K562 (cell line): Measurements from ENCODE around the gene DNALI1. TPM values are rescaled to one million over a fixed set of nuclear protein-coding genes. Genes with fewer than 3 reads are reported as not detected.

Source experiments
- ATAC-seq: fragments of 200-7000 bp; cut with Tn5 transposase; 3 replicates; pipeline ENCODE4 v1.9.1; 2020; ENCODE audit warnings: moderate library complexity
- BruUV-seq: library from RNA; stranded (reverse); fragments of 400-500 nt; replicated peaks from 2 replicates; lab custom pipeline; 2021; lab: Mats Ljungman, UMichigan
- CTCF ChIA-PET: fragments of 300-600 bp; formaldehyde crosslinking; extraction: SDS; loops from one replicate; lab custom pipeline; 2021; ENCODE audit warnings: low intra/inter-chr PET ratio; lab: Yijun Ruan, JAX
- POLR2A ChIA-PET: fragments of 300-600, 350-650 bp; sonication (Branson Sonifier 250); formaldehyde crosslinking; extraction: SDS; loops from one replicate; lab custom pipeline; 2021; ENCODE audit warnings: antibody characterized with exemption, inconsistent platforms; lab: Yijun Ruan, JAX
- DNase-seq, 4 experiments: peaks; one replicate each; pipeline versions ENCODE4 v3.0.0 to v3.0.0-alpha.2; 2011 to 2018; ENCODE audit warnings: low spot score in 3 of 4, mixed read lengths in 3 of 4; ENCODE audit errors: extremely low read depth in 1 of 4
- FAIRE-seq: peaks from 2 replicates; lab custom pipeline; 2011; peaks lifted over from hg19 to GRCh38; lab: Jason Lieb, UNC
- H2AFZ ChIP-seq: 2 replicates; pipeline ENCODE4 v1.6.0; 2011; ENCODE audit warnings: low read depth, low read length, control low read depth, inconsistent platforms
- H3K27ac ChIP-seq: fragments of 200-600 bp; 3 replicates; pipeline ENCODE4 v1.8.0; 2011; ENCODE audit warnings: low read depth, mild to moderate bottlenecking, control low read depth, inconsistent platforms, low read length, moderate library complexity, mixed read lengths; ENCODE audit errors: extremely low read depth
- H3K27me3 ChIP-seq, 2 experiments: fragments of 300-600 bp in 1 of 2; 2 replicates in 1 of 2; 3 replicates in 1 of 2; pipeline versions ENCODE4 v1.6.0 to v1.8.0; 2011; ENCODE audit warnings: inconsistent platforms in 2 of 2, low read length in 2 of 2, mild to moderate bottlenecking in 1 of 2, mixed read lengths in 1 of 2, moderate library complexity in 1 of 2; ENCODE audit not compliant: control insufficient read depth in 2 of 2, insufficient read depth in 2 of 2
- H3K36me3 ChIP-seq: fragments of 300-600 bp; 3 replicates; pipeline ENCODE4 v1.8.0; 2011; ENCODE audit warnings: mild to moderate bottlenecking, low read length, inconsistent platforms; ENCODE audit not compliant: control insufficient read depth, insufficient read depth
- H3K4me1 ChIP-seq, 2 experiments: fragments of 200-600 bp in 1 of 2; replicated peaks in 1 of 2; 2 replicates in 1 of 2; 3 replicates in 1 of 2; pipeline versions ENCODE4 v1.5.1 to v1.8.0; 2011; ENCODE audit warnings: inconsistent platforms in 2 of 2, low read length in 2 of 2, mild to moderate bottlenecking in 1 of 2, mixed read lengths in 1 of 2, moderate library complexity in 1 of 2; ENCODE audit not compliant: control insufficient read depth in 2 of 2, insufficient read depth in 2 of 2
- H3K4me2 ChIP-seq: 2 replicates; pipeline ENCODE4 v1.6.1; 2011; ENCODE audit warnings: low read length, control low read depth, inconsistent platforms, mixed read lengths; ENCODE audit not compliant: insufficient read depth
- H3K4me3 ChIP-seq: fragments of 200-600 bp; sonication (generic), shearing (Covaris generic); 2 replicates; pipeline ENCODE4 v1.5.1; 2016; ENCODE audit warnings: control low read depth, inconsistent platforms
- H3K79me2 ChIP-seq: fragments of 200-600 bp; 3 replicates; pipeline ENCODE4 v1.8.0; 2011; ENCODE audit warnings: low read length, inconsistent platforms; ENCODE audit not compliant: control insufficient read depth, insufficient read depth
- H3K9ac ChIP-seq, 2 experiments: 2 replicates each; pipeline versions ENCODE4 v1.6.0 to v1.6.1; 2011; ENCODE audit warnings: low read depth in 2 of 2, low read length in 2 of 2, control low read depth in 1 of 2, inconsistent platforms in 1 of 2, mild to moderate bottlenecking in 1 of 2, mixed read lengths in 1 of 2; ENCODE audit not compliant: insufficient read depth in 1 of 2
- H3K9me1 ChIP-seq: one replicate; pipeline ENCODE4 v1.6.0; 2011; ENCODE audit warnings: inconsistent platforms, mild to moderate bottlenecking, low read length, moderate library complexity; ENCODE audit not compliant: control insufficient read depth, insufficient read depth
- H3K9me3 ChIP-seq: replicated peaks from 2 replicates; pipeline ENCODE4 v1.5.1; 2011; ENCODE audit warnings: low read depth, low read length, inconsistent platforms; ENCODE audit not compliant: control insufficient read depth, insufficient read depth
- H4K20me1 ChIP-seq: replicated peaks from 2 replicates; pipeline ENCODE4 v1.6.1; 2011; ENCODE audit warnings: low read length, inconsistent platforms, mixed read lengths; ENCODE audit not compliant: control insufficient read depth, insufficient read depth
- ZNF41 ChIP-seq: fragments of 250-450 bp; sonication (Bioruptor Pico); conservative IDR thresholded peaks from 2 replicates; pipeline ENCODE4 v1.4.0; 2020; ENCODE audit warnings: mild to moderate bottlenecking
- WGBS: fragments of 100-300 bp; shearing (Covaris generic); methylation state at CpG from one replicate; pipeline ENCODE4 v1.1.6; 2016; ENCODE audit warnings: low coverage, mixed read lengths; ENCODE audit not compliant: insufficient coverage; ENCODE audit errors: missing lambda C conversion rate; 5-methylcytosine and 5-hydroxymethylcytosine counted together
- in situ Hi-C: fragments of 300-500 bp; cut with MboI; formaldehyde crosslinking; loops from 4 replicates; pipeline ENCODE4 v1.15.0; 2018; ENCODE audit warnings: inconsistent platforms, mixed read lengths
- intact Hi-C: fragments of 100-400 bp; cut with micrococcal nuclease; formaldehyde crosslinking; loops from 2 replicates; pipeline ENCODE4 v1.14.2; 2022
- polyA plus RNA-seq, 8 experiments: library from polyadenylated mRNA; depleted of rRNA in 4 of 8; stranded (reverse) in 5 of 8; unstranded in 3 of 8; fragments of >200 nt; fragmentation: Nextera tagmentation in 2 of 8; fragmentation: Illumina TruSeq in 1 of 8; extraction: Ambion mirVana in 2 of 8; extraction: Trizol in 1 of 8; gene quantifications; 2 replicates each; pipeline versions ENCODE4 v1.2.1 to v1.2.3, GENCODE V29; 2011 to 2014; ENCODE audit warnings: inconsistent platforms in 1 of 8, missing spikeins in 1 of 8
- small RNA-seq: library from RNA; depleted of rRNA; stranded (forward); fragments of <200 nt; gene quantifications from one replicate; pipeline ENCODE3, GENCODE V24; 2014
- total RNA-seq, 7 experiments: library from RNA; depleted of rRNA in 6 of 7; stranded (reverse); fragments of >200 nt in 6 of 7; fragmentation: Illumina TruSeq in 2 of 7; extraction: Trizol in 2 of 7; gene quantifications; 2 replicates each; pipeline versions ENCODE4 v1.2.1 to v1.2.3, GENCODE V29; 2011 to 2021; ENCODE audit warnings: low replicate concordance in 1 of 7
- TF ChIP-seq, protein P1 (sequence below): sonication (generic); formaldehyde crosslinking; IDR thresholded peaks from 2 replicates; pipeline ENCODE4 v1.8.0; 2023; ENCODE audit warnings: missing genetic modification reagents, mild to moderate bottlenecking, borderline replicate concordance
- TF ChIP-seq, protein P2 (sequence below): fragments of 250-450 bp; sonication (Bioruptor Pico); IDR thresholded peaks from 2 replicates; pipeline ENCODE4 v1.5.0; 2022; ENCODE audit warnings: mild to moderate bottlenecking

DNALI1 gene
- total and polyA plus RNA-seq, 9 of the 15 experiments (the other 6 are each of a cell fraction or from before 2014, with no cell fraction given): 0.87 to 5.6 (median 1.2) TPM

DNA sequence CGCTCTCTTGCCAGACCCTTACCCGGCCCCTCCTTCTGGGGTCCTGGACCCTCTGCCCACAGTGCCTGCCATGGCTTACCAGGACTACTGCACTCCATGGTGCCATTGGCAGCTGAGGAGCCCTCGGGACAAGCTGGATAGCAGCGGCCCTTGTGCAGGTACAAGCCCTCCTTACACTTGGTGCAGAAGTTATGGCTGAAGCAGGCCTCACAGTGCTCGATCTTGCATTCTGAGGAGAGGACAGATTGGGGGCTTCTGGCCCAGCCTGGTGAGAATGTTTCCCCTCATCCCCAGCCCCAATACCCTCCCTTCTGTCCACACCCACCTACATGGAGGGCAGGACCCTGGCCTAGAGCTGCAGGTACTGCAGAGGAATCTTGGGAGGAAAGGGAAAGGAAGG lies 57.4 kb downstream of the DNALI1 start (continued):
- TF ChIP-seq, protein P1, sequence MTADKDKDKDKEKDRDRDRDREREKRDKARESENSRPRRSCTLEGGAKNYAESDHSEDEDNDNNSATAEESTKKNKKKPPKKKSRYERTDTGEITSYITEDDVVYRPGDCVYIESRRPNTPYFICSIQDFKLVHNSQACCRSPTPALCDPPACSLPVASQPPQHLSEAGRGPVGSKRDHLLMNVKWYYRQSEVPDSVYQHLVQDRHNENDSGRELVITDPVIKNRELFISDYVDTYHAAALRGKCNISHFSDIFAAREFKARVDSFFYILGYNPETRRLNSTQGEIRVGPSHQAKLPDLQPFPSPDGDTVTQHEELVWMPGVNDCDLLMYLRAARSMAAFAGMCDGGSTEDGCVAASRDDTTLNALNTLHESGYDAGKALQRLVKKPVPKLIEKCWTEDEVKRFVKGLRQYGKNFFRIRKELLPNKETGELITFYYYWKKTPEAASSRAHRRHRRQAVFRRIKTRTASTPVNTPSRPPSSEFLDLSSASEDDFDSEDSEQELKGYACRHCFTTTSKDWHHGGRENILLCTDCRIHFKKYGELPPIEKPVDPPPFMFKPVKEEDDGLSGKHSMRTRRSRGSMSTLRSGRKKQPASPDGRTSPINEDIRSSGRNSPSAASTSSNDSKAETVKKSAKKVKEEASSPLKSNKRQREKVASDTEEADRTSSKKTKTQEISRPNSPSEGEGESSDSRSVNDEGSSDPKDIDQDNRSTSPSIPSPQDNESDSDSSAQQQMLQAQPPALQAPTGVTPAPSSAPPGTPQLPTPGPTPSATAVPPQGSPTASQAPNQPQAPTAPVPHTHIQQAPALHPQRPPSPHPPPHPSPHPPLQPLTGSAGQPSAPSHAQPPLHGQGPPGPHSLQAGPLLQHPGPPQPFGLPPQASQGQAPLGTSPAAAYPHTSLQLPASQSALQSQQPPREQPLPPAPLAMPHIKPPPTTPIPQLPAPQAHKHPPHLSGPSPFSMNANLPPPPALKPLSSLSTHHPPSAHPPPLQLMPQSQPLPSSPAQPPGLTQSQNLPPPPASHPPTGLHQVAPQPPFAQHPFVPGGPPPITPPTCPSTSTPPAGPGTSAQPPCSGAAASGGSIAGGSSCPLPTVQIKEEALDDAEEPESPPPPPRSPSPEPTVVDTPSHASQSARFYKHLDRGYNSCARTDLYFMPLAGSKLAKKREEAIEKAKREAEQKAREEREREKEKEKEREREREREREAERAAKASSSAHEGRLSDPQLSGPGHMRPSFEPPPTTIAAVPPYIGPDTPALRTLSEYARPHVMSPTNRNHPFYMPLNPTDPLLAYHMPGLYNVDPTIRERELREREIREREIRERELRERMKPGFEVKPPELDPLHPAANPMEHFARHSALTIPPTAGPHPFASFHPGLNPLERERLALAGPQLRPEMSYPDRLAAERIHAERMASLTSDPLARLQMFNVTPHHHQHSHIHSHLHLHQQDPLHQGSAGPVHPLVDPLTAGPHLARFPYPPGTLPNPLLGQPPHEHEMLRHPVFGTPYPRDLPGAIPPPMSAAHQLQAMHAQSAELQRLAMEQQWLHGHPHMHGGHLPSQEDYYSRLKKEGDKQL (CRISPR knock-in tag): no peak

DNA sequence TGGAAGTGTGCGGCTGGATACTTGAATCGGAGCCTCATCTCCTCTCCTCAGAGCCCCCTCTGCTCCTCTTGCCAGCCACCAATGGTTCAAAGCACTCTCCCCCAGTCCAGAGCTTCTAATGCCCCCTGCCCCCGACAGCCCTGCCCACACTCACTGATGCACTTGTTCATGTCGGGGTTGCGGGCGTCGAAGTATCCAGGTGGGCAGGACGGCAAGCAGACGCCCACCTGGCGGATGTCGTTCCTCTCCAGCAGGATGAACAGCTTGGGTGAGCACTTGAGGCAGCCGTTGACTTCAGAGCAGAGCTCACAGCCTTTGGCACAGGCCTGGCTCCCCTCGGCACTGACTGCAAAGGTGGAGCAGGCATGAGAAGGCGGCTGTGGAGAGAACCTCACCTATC lies 59.6 kb downstream of the DNALI1 start:
- POLR2A ChIA-PET: interaction anchor here (0.6 to 0.7 kb wide), 2 partner anchors 13 to 14 kb away, joined by 3 read pairs; no protein-coding TSS in a partner anchor
- Histone ChIP-seq H3K79me2 (no peaks in the 10 kb centered on the region), H3K9ac (0 out of 4 replicates have a peak overlapping the region, but pooled peaks of 1 of the 2 experiments have one; percentile 17), H4K20me1 (peaks cover 5% of the 10 kb centered on the region), H3K27me3 (peaks cover 74 to 76% of the 10 kb centered on the region in 2 experiments), H3K27ac (no peak overlapping the region), H3K9me1 (no peaks in the 10 kb centered on the region), H3K4me1 (no peaks in the 10 kb centered on the region), H2AFZ (no peak overlapping the region), H3K4me2 (no peak overlapping the region), H3K4me3 (no peak overlapping the region), H3K9me3 (no peaks in the 10 kb centered on the region), H3K36me3 (no peaks in the 10 kb centered on the region)
- DNase-seq (no peak), FAIRE-seq (no peak), ATAC-seq (no peak)
- no TSS peak for BruUV-seq
- CTCF ChIA-PET: no interaction called here
- in situ Hi-C loops (no loop called here), intact Hi-C loops (no loop called here)
- TF ChIP-seq, protein P2, sequence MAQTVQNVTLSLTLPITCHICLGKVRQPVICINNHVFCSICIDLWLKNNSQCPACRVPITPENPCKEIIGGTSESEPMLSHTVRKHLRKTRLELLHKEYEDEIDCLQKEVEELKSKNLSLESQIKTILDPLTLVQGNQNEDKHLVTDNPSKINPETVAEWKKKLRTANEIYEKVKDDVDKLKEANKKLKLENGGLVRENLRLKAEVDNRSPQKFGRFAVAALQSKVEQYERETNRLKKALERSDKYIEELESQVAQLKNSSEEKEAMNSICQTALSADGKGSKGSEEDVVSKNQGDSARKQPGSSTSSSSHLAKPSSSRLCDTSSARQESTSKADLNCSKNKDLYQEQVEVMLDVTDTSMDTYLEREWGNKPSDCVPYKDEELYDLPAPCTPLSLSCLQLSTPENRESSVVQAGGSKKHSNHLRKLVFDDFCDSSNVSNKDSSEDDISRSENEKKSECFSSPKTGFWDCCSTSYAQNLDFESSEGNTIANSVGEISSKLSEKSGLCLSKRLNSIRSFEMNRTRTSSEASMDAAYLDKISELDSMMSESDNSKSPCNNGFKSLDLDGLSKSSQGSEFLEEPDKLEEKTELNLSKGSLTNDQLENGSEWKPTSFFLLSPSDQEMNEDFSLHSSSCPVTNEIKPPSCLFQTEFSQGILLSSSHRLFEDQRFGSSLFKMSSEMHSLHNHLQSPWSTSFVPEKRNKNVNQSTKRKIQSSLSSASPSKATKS (CRISPR knock-in tag): no peak
- no peak for TF ChIP-seq ZNF41
- WGBS: 1% methylated on average over 14 of the region's 14 CpGs

Small RNA genes lying within 50 kb of the gene (small RNA-seq; reads per million reads assigned to genes)
- gene AL034379.1: not detected

Other genes with a start within 250 kb of the DNALI1 start
Only the 7 nearest of the 8 such genes appear.
- gene ZC3H12A, start 82.4 kb upstream of the DNALI1 start, total RNA-seq (2014; rRNA removed): 9.3 and 9.4 TPM in 2 replicates
- gene ZC3H12A, start 82.4 kb upstream of the DNALI1 start, total RNA-seq (2014; rRNA removed; fragmentation: Illumina TruSeq; extraction: Trizol): 1.2 and 1.7 TPM in 2 replicates
- 6.7 and 7.1 TPM in 2 replicates for gene ZC3H12A, start 82.4 kb upstream of the DNALI1 start, total RNA-seq (2015; rRNA removed; fragmentation: Illumina TruSeq; extraction: Trizol)
- 9.4 and 11.4 TPM in 2 replicates for gene ZC3H12A, start 82.4 kb upstream of the DNALI1 start, total RNA-seq (2021)
- gene ZC3H12A, start 82.4 kb upstream of the DNALI1 start, polyA plus RNA-seq (2011; rRNA removed): 7.0 and 8.6 TPM in 2 replicates
- gene ZC3H12A, start 82.4 kb upstream of the DNALI1 start, polyA plus RNA-seq (2014; fragmentation: Illumina TruSeq; extraction: Trizol): 4.9 and 6.5 TPM in 2 replicates
- under 1 TPM; 0.14 to 0.22 TPM for gene ZC3H12A, start 82.4 kb upstream of the DNALI1 start, polyA plus RNA-seq (2014; fragmentation: Nextera tagmentation; extraction: Ambion mirVana)
- gene ZC3H12A, start 82.4 kb upstream of the DNALI1 start, polyA plus RNA-seq (2014; rRNA removed): 9.1 and 11.1 TPM in 2 replicates
- 111 and 137 TPM in 2 replicates for gene MEAF6, start 42.2 kb upstream of the DNALI1 start, total RNA-seq (2014; rRNA removed)
- gene MEAF6, start 42.2 kb upstream of the DNALI1 start, total RNA-seq (2014; rRNA removed; fragmentation: Illumina TruSeq; extraction: Trizol): 95.0 and 113 TPM in 2 replicates
- gene MEAF6, start 42.2 kb upstream of the DNALI1 start, total RNA-seq (2015; rRNA removed; fragmentation: Illumina TruSeq; extraction: Trizol): 89.2 and 92.3 TPM in 2 replicates
- 86.4 and 93.8 TPM in 2 replicates for gene MEAF6, start 42.2 kb upstream of the DNALI1 start, total RNA-seq (2021)
- gene MEAF6, start 42.2 kb upstream of the DNALI1 start, polyA plus RNA-seq (2011; rRNA removed): 70.0 and 77.3 TPM in 2 replicates
- 118 and 151 TPM in 2 replicates for gene MEAF6, start 42.2 kb upstream of the DNALI1 start, polyA plus RNA-seq (2014; fragmentation: Illumina TruSeq; extraction: Trizol)
- gene MEAF6, start 42.2 kb upstream of the DNALI1 start, polyA plus RNA-seq (2014; fragmentation: Nextera tagmentation; extraction: Ambion mirVana): 10 to 100 TPM; 55.0 to 66.3 TPM
- gene MEAF6, start 42.2 kb upstream of the DNALI1 start, polyA plus RNA-seq (2014; rRNA removed): 109 and 110 TPM in 2 replicates
- 25.7 and 25.9 TPM in 2 replicates for gene SNIP1, start 2.6 kb upstream of the DNALI1 start, total RNA-seq (2014; rRNA removed)
- 12.9 and 15.2 TPM in 2 replicates for gene SNIP1, start 2.6 kb upstream of the DNALI1 start, total RNA-seq (2014; rRNA removed; fragmentation: Illumina TruSeq; extraction: Trizol)
- 15.3 and 16.6 TPM in 2 replicates for gene SNIP1, start 2.6 kb upstream of the DNALI1 start, total RNA-seq (2015; rRNA removed; fragmentation: Illumina TruSeq; extraction: Trizol)
- gene SNIP1, start 2.6 kb upstream of the DNALI1 start, total RNA-seq (2021): 23.7 and 25.8 TPM in 2 replicates
- gene SNIP1, start 2.6 kb upstream of the DNALI1 start, polyA plus RNA-seq (2011; rRNA removed): 12.0 and 13.7 TPM in 2 replicates
- gene SNIP1, start 2.6 kb upstream of the DNALI1 start, polyA plus RNA-seq (2014; fragmentation: Illumina TruSeq; extraction: Trizol): 11.9 and 14.6 TPM in 2 replicates
- 1 to 10 TPM; 2.9 TPM for gene SNIP1, start 2.6 kb upstream of the DNALI1 start, polyA plus RNA-seq (2014; fragmentation: Nextera tagmentation; extraction: Ambion mirVana)
- 11.5 and 15.4 TPM in 2 replicates for gene SNIP1, start 2.6 kb upstream of the DNALI1 start, polyA plus RNA-seq (2014; rRNA removed)
- gene GNL2, start 39.0 kb downstream of the DNALI1 start, total RNA-seq (2014; rRNA removed): 245 and 263 TPM in 2 replicates
- gene GNL2, start 39.0 kb downstream of the DNALI1 start, total RNA-seq (2014; rRNA removed; fragmentation: Illumina TruSeq; extraction: Trizol): 343 and 388 TPM in 2 replicates
- 330 and 347 TPM in 2 replicates for gene GNL2, start 39.0 kb downstream of the DNALI1 start, total RNA-seq (2015; rRNA removed; fragmentation: Illumina TruSeq; extraction: Trizol)
- gene GNL2, start 39.0 kb downstream of the DNALI1 start, total RNA-seq (2021): 145 and 156 TPM in 2 replicates
- 132 and 165 TPM in 2 replicates for gene GNL2, start 39.0 kb downstream of the DNALI1 start, polyA plus RNA-seq (2011; rRNA removed)
- 253 and 318 TPM in 2 replicates for gene GNL2, start 39.0 kb downstream of the DNALI1 start, polyA plus RNA-seq (2014; fragmentation: Illumina TruSeq; extraction: Trizol)
- 100 to 1,000 TPM; 166 to 371 TPM for gene GNL2, start 39.0 kb downstream of the DNALI1 start, polyA plus RNA-seq (2014; fragmentation: Nextera tagmentation; extraction: Ambion mirVana)
- 205 and 232 TPM in 2 replicates for gene GNL2, start 39.0 kb downstream of the DNALI1 start, polyA plus RNA-seq (2014; rRNA removed)
- not detected in 2 replicates for gene RSPO1, start 78.0 kb downstream of the DNALI1 start, total RNA-seq (2014; rRNA removed)
- not detected in 2 replicates for gene RSPO1, start 78.0 kb downstream of the DNALI1 start, total RNA-seq (2014; rRNA removed; fragmentation: Illumina TruSeq; extraction: Trizol)
- not detected in 2 replicates for gene RSPO1, start 78.0 kb downstream of the DNALI1 start, total RNA-seq (2015; rRNA removed; fragmentation: Illumina TruSeq; extraction: Trizol)
- gene RSPO1, start 78.0 kb downstream of the DNALI1 start, total RNA-seq (2021): not detected in 2 replicates
- gene RSPO1, start 78.0 kb downstream of the DNALI1 start, polyA plus RNA-seq (2011; rRNA removed): not detected in 2 replicates
- not detected in 2 replicates for gene RSPO1, start 78.0 kb downstream of the DNALI1 start, polyA plus RNA-seq (2014; fragmentation: Illumina TruSeq; extraction: Trizol)
- gene RSPO1, start 78.0 kb downstream of the DNALI1 start, polyA plus RNA-seq (2014; fragmentation: Nextera tagmentation; extraction: Ambion mirVana): not detected
- gene RSPO1, start 78.0 kb downstream of the DNALI1 start, polyA plus RNA-seq (2014; rRNA removed): not detected in 2 replicates
- gene CDCA8, start 135.6 kb downstream of the DNALI1 start, total RNA-seq (2014; rRNA removed): 26.4 and 29.3 TPM in 2 replicates
- 35.8 and 38.3 TPM in 2 replicates for gene CDCA8, start 135.6 kb downstream of the DNALI1 start, total RNA-seq (2014; rRNA removed; fragmentation: Illumina TruSeq; extraction: Trizol)
- 34.4 and 37.7 TPM in 2 replicates for gene CDCA8, start 135.6 kb downstream of the DNALI1 start, total RNA-seq (2015; rRNA removed; fragmentation: Illumina TruSeq; extraction: Trizol)
- gene CDCA8, start 135.6 kb downstream of the DNALI1 start, total RNA-seq (2021): 72.5 and 81.8 TPM in 2 replicates
- 118 and 120 TPM in 2 replicates for gene CDCA8, start 135.6 kb downstream of the DNALI1 start, polyA plus RNA-seq (2011; rRNA removed)
- 117 and 124 TPM in 2 replicates for gene CDCA8, start 135.6 kb downstream of the DNALI1 start, polyA plus RNA-seq (2014; fragmentation: Illumina TruSeq; extraction: Trizol)
- 100 to 1,000 TPM in 1 of 2 experiments, 10 to 100 TPM in 1; 84.3 to 148 TPM for gene CDCA8, start 135.6 kb downstream of the DNALI1 start, polyA plus RNA-seq (2014; fragmentation: Nextera tagmentation; extraction: Ambion mirVana)
- 74.1 and 81.7 TPM in 2 replicates for gene CDCA8, start 135.6 kb downstream of the DNALI1 start, polyA plus RNA-seq (2014; rRNA removed)
- gene EPHA10, start 208.2 kb downstream of the DNALI1 start, total RNA-seq (2014; rRNA removed): not detected in 2 replicates
- not detected in 2 replicates for gene EPHA10, start 208.2 kb downstream of the DNALI1 start, total RNA-seq (2014; rRNA removed; fragmentation: Illumina TruSeq; extraction: Trizol)
- gene EPHA10, start 208.2 kb downstream of the DNALI1 start, total RNA-seq (2015; rRNA removed; fragmentation: Illumina TruSeq; extraction: Trizol): not detected in 2 replicates
- 0.02 TPM in 1 of 2 replicates, not detected in the other for gene EPHA10, start 208.2 kb downstream of the DNALI1 start, total RNA-seq (2021)
- not detected in 2 replicates for gene EPHA10, start 208.2 kb downstream of the DNALI1 start, polyA plus RNA-seq (2011; rRNA removed)
- gene EPHA10, start 208.2 kb downstream of the DNALI1 start, polyA plus RNA-seq (2014; fragmentation: Illumina TruSeq; extraction: Trizol): not detected in 2 replicates
- under 1 TPM in 1 of 2 experiments, not detected in 1; 0.03 TPM for gene EPHA10, start 208.2 kb downstream of the DNALI1 start, polyA plus RNA-seq (2014; fragmentation: Nextera tagmentation; extraction: Ambion mirVana)
- gene EPHA10, start 208.2 kb downstream of the DNALI1 start, polyA plus RNA-seq (2014; rRNA removed): not detected in 2 replicates